ENCODE results near the gene SYNPR. TPM values are rescaled to one million over a fixed set of nuclear protein-coding genes. Genes with fewer than 3 reads are reported as not detected.

SYNPR gene
- total RNA-seq, 2 experiments from 2014 or later = not detected

DNA sequence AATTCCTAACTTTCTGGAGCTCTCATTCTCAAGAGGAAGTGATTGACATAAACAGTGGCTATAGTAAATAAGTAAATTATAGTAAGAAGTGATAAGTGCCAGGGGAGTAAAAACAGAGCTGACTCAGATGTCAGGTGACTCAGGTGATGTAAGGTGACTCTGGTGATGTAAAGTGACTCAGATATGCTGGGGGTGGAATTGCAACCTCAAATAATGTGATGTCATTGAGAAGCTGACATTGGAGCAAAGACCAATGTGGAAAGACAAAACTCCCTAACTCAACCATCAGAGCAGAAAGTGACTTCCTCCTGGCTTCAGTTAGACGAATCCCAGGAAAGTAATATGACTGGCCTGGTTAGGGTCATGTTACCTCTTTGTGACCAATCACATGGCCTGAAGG, 230.2 kb downstream of the SYNPR start:
- CTCF ChIA-PET = no interaction called here
- H3K27ac Mint-ChIP-seq = no peak overlapping the region
- no peaks in the 10 kb centered on the region for H3K9me3 Mint-ChIP-seq
- H3K27me3 Mint-ChIP-seq = no peaks in the 10 kb centered on the region
- no peak overlapping the region for H3K4me3 Mint-ChIP-seq
- POLR2A ChIA-PET = no interaction called here
- no peaks in the 10 kb centered on the region for H3K4me1 Mint-ChIP-seq
- no peaks in the 10 kb centered on the region for H3K36me3 Mint-ChIP-seq (ENCODE audit: low read depth)
- no peak for DNase-seq

DNA sequence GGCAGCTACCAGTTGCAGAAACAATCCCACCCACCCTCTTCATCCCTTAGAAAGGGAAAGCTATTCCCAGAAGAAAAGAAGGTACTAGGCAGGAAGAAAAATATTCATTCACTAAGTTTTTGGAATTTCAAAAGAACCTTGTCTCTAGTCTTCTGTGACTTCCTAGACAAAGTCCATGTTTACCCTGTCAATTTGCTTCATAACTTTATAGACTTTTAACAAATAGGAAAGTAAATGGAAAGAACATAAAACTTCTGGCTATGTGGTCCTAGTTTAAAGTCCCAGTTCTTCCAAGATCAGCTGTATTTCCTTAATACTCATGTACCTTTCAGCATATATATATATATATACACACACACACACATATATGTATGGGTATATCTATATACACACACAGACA, 230.7 kb downstream of the SYNPR start:
- Mint-ChIP-seq H3K4me1 (no peaks in the 10 kb centered on the region), H3K36me3 (ENCODE audit: low read depth) (no peaks in the 10 kb centered on the region), H3K9me3 (no peaks in the 10 kb centered on the region), H3K4me3 (no peak overlapping the region), H3K27ac (no peak overlapping the region), H3K27me3 (no peaks in the 10 kb centered on the region)
- CTCF ChIA-PET = no interaction called here
- POLR2A ChIA-PET = no interaction called here
- DNase-seq = no peak

DNA sequence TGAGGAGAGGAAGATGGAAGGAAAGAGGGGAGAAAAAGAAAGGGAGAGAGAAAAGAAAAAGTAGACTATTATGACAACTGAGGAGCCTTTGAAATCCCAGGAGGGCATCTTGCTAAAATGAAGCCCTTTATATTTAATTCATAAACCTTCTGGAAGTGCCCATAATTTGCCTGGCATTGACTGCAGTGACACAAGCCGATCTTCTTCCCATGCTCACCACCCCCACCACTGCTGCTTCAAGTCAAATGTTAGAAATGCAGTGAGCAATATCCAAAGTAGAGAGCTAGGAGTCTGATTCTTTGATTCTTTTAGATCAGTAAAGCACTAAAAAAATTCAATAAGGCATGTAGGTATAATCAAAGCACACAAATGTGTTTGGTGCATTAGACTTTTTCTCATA, 235.7 kb downstream of the SYNPR start:
- DNase-seq = no peak
- CTCF ChIA-PET = no interaction called here
- POLR2A ChIA-PET = no interaction called here
- no peak overlapping the region for H3K27ac Mint-ChIP-seq
- H3K4me1 Mint-ChIP-seq = no peaks in the 10 kb centered on the region
- no peak overlapping the region for H3K4me3 Mint-ChIP-seq
- no peaks in the 10 kb centered on the region for H3K9me3 Mint-ChIP-seq
- H3K36me3 Mint-ChIP-seq (ENCODE audit: low read depth) = no peaks in the 10 kb centered on the region
- no peaks in the 10 kb centered on the region for H3K27me3 Mint-ChIP-seq

DNA sequence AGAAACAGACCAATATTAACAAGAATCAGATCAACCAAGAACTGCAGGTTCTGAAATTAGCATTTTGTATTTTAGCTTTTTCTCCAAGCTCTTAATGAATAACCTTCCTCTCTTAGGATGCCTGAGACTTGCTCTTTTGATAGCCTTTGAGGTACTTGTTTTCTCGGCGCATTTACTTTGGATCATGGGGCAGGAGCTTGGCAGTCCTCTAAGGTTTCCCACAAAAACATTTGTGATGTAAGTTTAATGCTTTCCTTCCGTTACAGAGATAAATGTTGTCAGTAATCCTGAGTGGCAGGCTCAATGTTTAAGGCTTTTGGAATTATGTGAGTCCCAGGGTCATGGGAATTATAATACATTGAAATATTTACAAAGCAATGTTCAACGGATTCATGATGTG, 236.6 kb downstream of the SYNPR start:
- Mint-ChIP-seq H3K36me3 (ENCODE audit: low read depth) (no peaks in the 10 kb centered on the region), H3K27ac (no peak overlapping the region), H3K9me3 (no peaks in the 10 kb centered on the region), H3K4me3 (no peak overlapping the region), H3K27me3 (no peaks in the 10 kb centered on the region), H3K4me1 (no peaks in the 10 kb centered on the region)
- no peak for DNase-seq
- POLR2A ChIA-PET = no interaction called here
- CTCF ChIA-PET = no interaction called here

DNA sequence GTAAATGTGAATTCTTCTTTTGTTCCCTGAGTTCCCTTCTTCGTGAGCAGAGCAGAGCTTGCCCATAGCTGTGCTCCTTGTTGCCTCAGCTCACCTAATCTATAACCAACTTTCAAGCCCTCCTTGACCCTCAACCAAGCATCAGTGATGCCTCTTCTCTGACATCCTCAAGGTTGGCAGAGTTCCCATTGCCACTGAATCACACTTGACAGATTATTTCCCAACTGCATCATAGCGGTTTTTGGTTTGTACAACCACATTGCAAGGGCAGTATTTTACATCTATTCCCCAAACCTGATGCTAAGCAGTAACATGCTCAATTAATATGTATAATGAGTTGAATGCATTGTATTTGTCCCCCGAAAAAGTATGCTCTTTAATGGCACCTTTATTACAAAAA, 241.3 kb downstream of the SYNPR start:
- no peak for DNase-seq
- CTCF ChIA-PET = no interaction called here
- H3K27ac Mint-ChIP-seq = no peak overlapping the region
- POLR2A ChIA-PET = no interaction called here
- H3K4me1 Mint-ChIP-seq = no peaks in the 10 kb centered on the region
- H3K4me3 Mint-ChIP-seq = no peak overlapping the region
- no peaks in the 10 kb centered on the region for H3K36me3 Mint-ChIP-seq (ENCODE audit: low read depth)
- no peaks in the 10 kb centered on the region for H3K9me3 Mint-ChIP-seq
- H3K27me3 Mint-ChIP-seq = no peaks in the 10 kb centered on the region

DNA sequence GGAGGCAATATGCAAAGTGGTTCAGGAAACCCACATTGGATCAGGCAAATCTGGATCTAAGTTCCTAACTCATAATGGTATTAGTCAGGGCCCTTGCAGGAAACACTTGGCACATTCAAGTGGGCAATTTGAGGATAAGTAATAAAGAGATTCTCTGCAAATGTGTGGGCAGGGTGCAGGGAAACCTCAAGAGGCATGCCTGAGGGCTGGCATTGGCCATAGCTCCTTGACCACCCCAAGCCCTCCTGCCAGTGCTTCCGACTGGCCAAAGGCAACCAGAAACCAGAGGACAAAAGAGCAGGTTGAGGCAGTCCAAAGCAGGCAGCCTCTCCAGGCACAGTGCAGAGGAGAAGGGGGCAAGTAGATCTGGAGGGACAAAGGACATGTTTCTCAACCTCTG, 243.5 kb downstream of the SYNPR start:
- Mint-ChIP-seq H3K27ac (no peak overlapping the region), H3K9me3 (no peaks in the 10 kb centered on the region), H3K36me3 (ENCODE audit: low read depth) (no peaks in the 10 kb centered on the region), H3K4me1 (no peaks in the 10 kb centered on the region), H3K27me3 (no peaks in the 10 kb centered on the region), H3K4me3 (no peak overlapping the region)
- ChIA-PET CTCF (no interaction called here), POLR2A (no interaction called here)
- DNase-seq = no peak

DNA sequence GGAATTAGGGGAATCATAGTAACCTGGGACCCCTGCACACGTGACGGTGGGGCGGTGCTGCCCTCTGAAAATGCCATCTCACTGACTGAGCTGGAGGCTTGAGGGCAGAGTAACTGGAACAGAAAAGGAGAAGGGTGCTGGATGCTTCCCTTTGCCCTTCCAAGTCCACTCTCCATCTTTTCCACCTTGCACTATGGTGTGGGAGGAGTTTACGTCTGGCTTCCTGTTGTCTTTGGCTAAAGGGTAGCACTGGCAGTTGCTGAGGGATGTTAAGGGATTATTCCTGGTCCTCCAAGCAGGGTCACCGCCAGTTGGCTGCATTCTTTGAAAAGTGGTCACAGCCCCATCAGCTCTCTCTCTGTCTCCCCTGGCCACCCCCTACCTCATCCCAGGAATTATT, 245.0 kb downstream of the SYNPR start:
- POLR2A ChIA-PET = no interaction called here
- Mint-ChIP-seq H3K4me3 (no peak overlapping the region), H3K27me3 (no peaks in the 10 kb centered on the region), H3K36me3 (ENCODE audit: low read depth) (no peaks in the 10 kb centered on the region), H3K9me3 (no peaks in the 10 kb centered on the region), H3K4me1 (no peaks in the 10 kb centered on the region), H3K27ac (no peak overlapping the region)
- CTCF ChIA-PET = no interaction called here
- no peak for DNase-seq

DNA sequence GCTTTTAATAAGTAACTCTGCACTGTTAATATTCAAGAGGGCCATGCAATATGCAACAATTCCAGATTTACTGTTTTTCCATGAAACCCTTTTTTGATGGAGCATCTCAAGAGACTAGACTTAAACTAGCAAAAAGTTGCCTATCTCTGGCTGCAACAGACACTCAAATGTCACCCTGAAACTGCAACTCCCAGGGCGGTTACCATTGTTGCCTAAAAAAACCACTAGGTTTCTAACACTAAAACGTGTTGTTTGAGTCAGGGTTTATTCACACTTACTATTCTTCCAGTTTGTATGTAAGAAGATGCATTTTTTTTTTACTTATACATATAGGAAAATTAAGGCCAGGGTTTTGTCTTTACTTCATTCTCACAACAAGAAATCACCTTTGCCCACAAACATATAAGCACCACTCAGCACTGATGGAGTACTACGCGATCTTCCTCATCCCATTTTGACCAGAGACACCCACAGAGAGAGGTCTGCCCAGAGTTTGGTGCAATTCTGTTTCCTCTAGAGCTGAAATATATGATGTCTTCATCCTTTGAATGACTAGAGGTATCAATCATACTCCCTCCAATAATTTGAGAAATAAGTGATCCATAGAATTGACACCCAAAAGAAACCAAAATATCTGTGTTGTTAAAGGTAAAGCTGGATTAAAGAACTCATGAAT, 250.4 kb downstream of the SYNPR start:
- CTCF ChIA-PET = no interaction called here
- no peaks in the 10 kb centered on the region for H3K9me3 Mint-ChIP-seq

DNA sequence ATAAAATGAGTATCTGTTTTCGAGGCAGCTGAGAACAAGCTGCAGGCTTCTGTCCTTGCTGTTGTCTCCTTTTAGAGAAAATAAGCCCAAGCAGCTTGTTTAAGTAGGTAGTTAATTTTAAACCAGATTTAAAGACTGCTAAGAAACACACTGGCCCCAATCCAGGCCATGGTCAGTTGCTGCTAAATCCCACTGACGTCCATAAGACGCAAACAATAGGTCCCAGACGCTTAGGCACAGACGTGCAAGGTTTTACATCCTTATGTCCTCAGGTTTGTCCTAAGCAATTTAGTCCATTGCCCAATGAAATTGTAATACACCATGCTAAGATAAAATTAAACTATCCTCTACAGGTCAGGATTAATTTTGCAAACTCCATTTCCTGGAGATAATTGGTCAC, 254.4 kb downstream of the SYNPR start:
- Mint-ChIP-seq H3K9me3 (no peaks in the 10 kb centered on the region), H3K4me1 (no peaks in the 10 kb centered on the region), H3K4me3 (no peak overlapping the region), H3K27me3 (no peaks in the 10 kb centered on the region), H3K36me3 (ENCODE audit: low read depth) (no peaks in the 10 kb centered on the region), H3K27ac (no peak overlapping the region)
- no peak for DNase-seq
- CTCF ChIA-PET = no interaction called here
- POLR2A ChIA-PET = no interaction called here

More for the DNA sequence above, 250.4 kb downstream of the SYNPR start:
- Mint-ChIP-seq H3K27ac (no peak overlapping the region), H3K4me3 (no peak overlapping the region), H3K27me3 (no peaks in the 10 kb centered on the region), H3K4me1 (no peaks in the 10 kb centered on the region), H3K36me3 (ENCODE audit: low read depth) (no peaks in the 10 kb centered on the region)
- no peak for DNase-seq
- POLR2A ChIA-PET = no interaction called here

DNA sequence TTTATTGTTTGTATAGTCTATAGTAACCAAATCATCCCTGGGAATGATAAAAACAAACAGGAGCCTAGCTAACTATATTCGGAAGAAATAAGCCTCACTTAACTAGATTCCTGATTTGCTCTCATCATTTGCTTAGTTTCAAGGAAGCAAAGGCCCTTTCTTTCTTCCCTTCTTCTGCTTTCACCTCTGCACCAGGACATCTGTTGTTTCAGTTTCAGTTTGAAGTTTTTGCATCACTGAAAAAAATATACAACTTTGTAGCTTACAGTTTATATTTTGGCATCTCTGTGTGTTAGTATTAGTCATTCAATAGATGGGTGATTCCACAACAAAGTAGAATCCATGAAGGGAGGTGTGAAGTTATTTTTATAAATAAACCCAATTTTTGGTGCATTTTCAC, 260.8 kb downstream of the SYNPR start:
- no peaks in the 10 kb centered on the region for H3K4me1 Mint-ChIP-seq
- H3K9me3 Mint-ChIP-seq = no peaks in the 10 kb centered on the region
- no peaks in the 10 kb centered on the region for H3K27me3 Mint-ChIP-seq
- H3K4me3 Mint-ChIP-seq = no peak overlapping the region
- ChIA-PET CTCF (no interaction called here), POLR2A (no interaction called here)
- DNase-seq = no peak
- no peaks in the 10 kb centered on the region for H3K36me3 Mint-ChIP-seq (ENCODE audit: low read depth)
- no peak overlapping the region for H3K27ac Mint-ChIP-seq

DNA sequence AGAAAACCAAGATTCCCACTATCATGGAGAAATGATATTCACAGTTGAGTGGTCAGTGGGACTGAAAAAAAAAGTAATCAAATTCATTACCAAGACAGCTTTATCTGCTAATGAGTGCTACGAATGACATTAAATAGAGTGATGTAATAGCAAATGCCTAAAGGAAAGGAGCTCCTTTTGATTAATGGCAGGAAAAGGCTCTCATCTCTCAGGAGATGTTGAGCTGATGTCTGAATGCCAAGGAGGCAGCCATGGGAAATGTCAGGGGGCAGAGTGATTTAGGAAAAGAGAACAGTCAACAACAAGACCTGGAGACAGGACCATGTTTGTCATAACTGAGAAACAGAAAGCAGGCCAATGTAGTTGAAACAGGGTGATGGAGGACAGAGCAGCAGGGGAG, 277.7 kb downstream of the SYNPR start:
- POLR2A ChIA-PET = no interaction called here
- Mint-ChIP-seq H3K4me3 (no peak overlapping the region), H3K4me1 (no peaks in the 10 kb centered on the region), H3K27ac (no peak overlapping the region), H3K9me3 (no peaks in the 10 kb centered on the region), H3K27me3 (no peaks in the 10 kb centered on the region), H3K36me3 (ENCODE audit: low read depth) (no peaks in the 10 kb centered on the region)
- CTCF ChIA-PET = interaction anchor here (0.6 kb wide), 1 partner anchor 1820 kb away, joined by 3 read pairs; no protein-coding TSS in a partner anchor
- DNase-seq = no peak

DNA sequence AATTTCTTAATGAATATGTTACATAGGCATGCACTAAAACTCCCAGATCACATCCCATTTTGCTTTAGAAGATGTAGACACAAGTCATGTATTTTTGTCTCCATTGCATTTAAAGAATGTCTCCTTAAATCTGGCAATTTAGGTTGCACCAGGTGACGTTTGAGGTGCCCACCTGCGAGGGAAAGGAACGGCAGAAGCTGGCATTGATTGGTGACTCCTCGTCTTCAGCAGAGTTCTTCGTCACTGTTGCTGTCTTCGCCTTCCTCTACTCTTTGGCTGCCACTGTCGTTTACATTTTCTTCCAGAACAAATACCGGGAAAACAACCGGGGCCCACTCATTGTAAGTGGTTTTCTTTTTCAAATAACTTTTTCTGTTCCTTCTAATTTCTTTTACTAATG, 278.3 kb downstream of the SYNPR start:
- ChIA-PET POLR2A (no interaction called here), CTCF (interaction anchor here (0.6 kb wide), 1 partner anchor 1820 kb away, joined by 3 read pairs; no protein-coding TSS in a partner anchor)
- DNase-seq = no peak
- H3K27me3 Mint-ChIP-seq = no peaks in the 10 kb centered on the region
- no peak overlapping the region for H3K4me3 Mint-ChIP-seq
- H3K27ac Mint-ChIP-seq = no peak overlapping the region
- no peaks in the 10 kb centered on the region for H3K36me3 Mint-ChIP-seq (ENCODE audit: low read depth)
- no peaks in the 10 kb centered on the region for H3K4me1 Mint-ChIP-seq
- H3K9me3 Mint-ChIP-seq = no peaks in the 10 kb centered on the region

DNA sequence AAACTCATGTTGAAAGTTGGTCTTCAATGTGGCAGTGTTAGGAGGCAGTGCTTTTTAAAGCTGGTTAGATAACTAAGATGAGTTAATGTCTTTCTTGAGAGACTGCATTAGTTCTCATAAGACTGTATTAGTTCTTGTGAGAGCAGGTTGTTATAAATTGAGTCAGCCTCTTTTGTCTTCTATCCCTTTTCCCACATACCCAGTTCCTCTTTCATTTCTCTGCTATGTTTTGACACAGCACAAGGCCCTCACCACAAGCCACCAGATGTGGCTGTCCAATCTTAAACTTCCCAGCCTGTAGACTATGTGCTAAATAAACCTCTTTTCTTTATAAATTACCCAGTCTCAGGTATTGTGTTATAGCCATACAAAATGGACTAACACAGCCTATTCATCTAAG, 279.8 kb downstream of the SYNPR start:
- CTCF ChIA-PET = no interaction called here

DNA sequence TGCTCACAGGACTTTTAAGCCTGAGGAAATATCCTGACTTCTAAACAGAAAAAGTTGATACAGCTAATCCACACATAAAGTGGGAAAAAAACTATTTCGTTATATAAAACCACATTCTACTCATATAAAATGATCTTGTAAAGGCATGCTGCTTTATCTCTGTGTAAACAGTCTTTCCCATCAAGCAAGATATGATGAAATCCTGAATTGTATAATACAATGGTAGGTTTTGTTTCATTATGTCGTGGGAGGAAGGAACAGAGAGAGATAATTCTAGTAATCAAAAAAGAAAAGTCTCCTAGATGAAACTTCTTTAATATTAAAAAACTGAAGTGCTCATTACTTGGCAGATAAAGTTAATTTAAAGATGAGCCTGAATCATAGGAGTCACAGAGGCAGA, 281.8 kb downstream of the SYNPR start:
- H3K9me3 Mint-ChIP-seq = no peaks in the 10 kb centered on the region
- H3K4me3 Mint-ChIP-seq = no peak overlapping the region
- no peaks in the 10 kb centered on the region for H3K27me3 Mint-ChIP-seq
- no peak overlapping the region for H3K27ac Mint-ChIP-seq
- ChIA-PET POLR2A (no interaction called here), CTCF (no interaction called here)
- H3K4me1 Mint-ChIP-seq = no peaks in the 10 kb centered on the region
- DNase-seq = no peak
- H3K36me3 Mint-ChIP-seq (ENCODE audit: low read depth) = no peaks in the 10 kb centered on the region

More for the DNA sequence above, 279.8 kb downstream of the SYNPR start:
- POLR2A ChIA-PET = no interaction called here
- Mint-ChIP-seq H3K27ac (no peak overlapping the region), H3K9me3 (no peaks in the 10 kb centered on the region), H3K4me1 (no peaks in the 10 kb centered on the region), H3K36me3 (ENCODE audit: low read depth) (no peaks in the 10 kb centered on the region), H3K4me3 (no peak overlapping the region), H3K27me3 (no peaks in the 10 kb centered on the region)
- no peak for DNase-seq

Measured in activated CD4-positive, alpha-beta T cell treated with anti-CD3 and anti-CD28 coated beads, Interleukin-2, amount 10 ng/mL, durations not matched to agents 7 days and 5 days (primary cell).